Activated gamma-delta T cell treated with anti-CD3 and anti-CD28 coated beads, Interleukin-2, amount 50 U/mL, for 16 hours (primary cell): ENCODE data around the gene NBPF12.
"Not testable (repeated sequence)": the region's sequence is repeated elsewhere in the genome, so short reads cannot be mapped to it uniquely, and the experiment has no call there.

Source experiments
- DNase-seq: peaks from one replicate; pipeline ENCODE4 v3.0.0-alpha.2; 2020; ENCODE audit warnings: low read depth

NBPF12 gene

DNA sequence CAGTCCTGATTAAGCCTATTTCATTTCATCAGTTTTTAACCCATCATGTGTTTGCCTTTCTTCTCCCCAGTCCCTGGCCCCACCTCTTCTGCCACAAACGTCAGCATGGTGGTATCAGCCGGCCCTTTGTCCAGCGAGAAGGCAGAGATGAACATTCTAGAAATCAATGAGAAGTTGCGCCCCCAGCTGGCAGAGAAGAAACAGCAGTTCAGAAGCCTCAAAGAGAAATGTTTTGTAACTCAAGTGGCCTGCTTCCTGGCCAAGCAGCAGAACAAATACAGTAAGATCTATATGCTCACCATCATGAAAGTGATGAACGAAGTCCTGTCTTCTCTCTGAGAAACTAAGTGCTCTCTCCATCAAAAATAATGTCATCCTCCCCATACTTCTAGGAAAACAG, 34.6 kb downstream of the NBPF12 start:
- not testable (repeated sequence) for DNase-seq

DNA sequence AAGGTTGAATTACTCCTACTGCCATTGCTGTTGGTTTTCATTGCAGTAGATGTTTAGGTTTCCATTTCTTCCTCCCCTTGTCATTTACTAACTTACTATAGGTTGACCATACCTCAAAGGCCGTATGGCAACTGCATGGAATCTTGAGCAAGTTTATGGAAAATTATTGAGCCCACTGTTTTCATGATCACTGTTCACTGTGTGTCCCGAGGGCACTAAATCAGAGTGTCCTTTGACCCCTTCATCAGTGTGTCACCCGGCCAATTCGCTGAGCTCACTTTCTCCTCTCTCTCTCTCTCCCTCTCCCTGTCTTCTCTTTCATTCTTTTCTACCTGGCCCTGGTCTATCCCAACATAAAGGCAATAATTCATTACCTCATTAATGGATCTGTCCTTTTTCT, 47.7 kb downstream of the NBPF12 start:
- DNase-seq = not testable (repeated sequence)

DNA sequence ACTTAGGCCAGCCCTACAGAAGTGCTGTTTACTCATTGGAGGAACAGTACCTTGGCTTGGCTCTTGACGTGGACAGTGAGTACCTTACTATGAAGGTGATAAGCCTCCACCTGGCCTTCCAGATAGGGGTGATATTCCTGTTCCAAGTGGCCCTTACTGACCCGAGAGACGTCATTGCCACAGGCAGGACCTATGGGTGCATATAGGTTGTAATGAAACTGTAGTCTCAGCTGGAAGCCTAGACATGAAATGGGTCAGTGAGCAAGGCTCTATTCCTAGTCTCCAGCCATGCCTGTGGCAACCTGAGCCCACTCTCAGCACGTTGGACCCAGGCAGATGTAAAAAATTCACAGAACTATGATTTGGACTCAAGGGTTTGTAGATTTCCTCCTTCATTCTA, 48.3 kb downstream of the NBPF12 start:
- DNase-seq = not testable (repeated sequence)

DNA sequence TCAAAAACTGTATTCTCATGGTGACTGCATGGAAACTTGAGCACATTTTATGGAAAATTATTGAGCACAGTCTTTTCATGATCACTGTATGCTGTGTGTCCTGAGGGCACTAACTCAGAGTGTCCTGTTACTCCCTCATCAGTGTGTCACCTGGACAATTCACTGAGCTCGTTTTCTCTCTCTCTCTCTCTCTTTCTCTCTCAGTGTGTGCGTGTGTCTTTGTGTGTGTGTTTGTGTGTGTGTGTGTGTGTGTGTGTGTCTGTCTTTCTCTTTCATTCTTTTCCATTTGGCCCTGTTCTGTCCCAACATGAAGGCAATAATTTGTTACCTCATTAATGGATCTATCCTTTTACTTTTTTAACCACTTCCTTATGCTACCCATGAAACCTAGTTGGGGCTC, 49.4 kb downstream of the NBPF12 start:
- DNase-seq = not testable (repeated sequence)

DNA sequence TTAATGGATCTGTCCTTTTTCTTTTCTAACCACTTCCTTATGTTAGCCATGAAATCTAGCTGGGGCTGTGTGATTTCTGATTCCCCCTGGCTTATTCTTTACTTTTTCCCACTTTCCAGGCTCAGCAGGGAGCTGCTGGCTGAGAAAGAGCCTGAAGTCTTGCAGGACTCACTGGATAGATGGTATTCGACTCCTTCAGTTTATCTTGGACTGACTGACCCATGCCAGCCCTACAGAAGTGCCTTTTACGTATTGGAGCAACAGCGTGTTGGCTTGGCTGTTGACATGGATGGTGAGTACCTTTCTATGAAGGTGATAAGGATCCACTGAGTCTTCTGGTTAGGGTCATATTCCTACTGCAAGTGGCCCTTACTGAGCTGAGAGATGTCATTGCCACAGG, 51.3 kb downstream of the NBPF12 start:
- not testable (repeated sequence) for DNase-seq

DNA sequence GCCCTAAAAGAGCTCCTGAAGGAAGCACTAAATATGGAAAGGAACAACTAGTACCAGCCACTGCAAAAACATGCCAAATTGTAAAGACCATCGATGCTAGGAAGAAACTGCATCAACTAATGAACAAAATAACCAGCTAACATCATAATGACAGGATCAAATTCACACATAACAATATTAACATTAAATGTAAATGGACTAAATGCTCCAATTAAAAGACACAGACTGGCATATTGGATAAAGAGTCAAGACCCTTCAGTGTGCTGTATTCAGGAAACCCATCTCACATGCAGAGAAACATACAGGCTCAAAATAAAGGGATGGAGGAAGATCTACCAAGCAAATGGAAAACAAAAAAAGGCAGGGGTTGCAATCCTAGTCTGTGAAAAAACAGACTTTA, 70.4 kb downstream of the NBPF12 start:
- DNase-seq = not testable (repeated sequence)

DNA sequence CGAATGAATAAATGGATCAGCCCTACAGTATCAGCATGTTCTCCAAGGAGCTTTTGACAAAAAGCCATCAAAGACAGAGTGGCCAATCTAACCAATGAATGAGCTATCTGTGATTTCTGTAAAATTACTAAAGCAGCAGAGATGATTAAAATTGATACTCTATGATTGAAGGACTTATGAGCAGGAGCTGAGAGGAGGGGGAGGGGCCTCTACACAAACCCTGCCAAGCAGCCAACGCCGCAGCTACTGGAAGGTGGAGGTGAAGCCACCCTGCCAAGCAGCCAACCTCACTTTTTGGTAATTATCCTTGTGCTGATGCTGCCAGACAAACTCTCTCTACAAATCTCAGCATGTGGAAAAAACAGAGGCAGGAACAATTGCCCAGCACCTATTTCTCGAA, 88.9 kb downstream of the NBPF12 start:
- not testable (repeated sequence) for DNase-seq

DNA sequence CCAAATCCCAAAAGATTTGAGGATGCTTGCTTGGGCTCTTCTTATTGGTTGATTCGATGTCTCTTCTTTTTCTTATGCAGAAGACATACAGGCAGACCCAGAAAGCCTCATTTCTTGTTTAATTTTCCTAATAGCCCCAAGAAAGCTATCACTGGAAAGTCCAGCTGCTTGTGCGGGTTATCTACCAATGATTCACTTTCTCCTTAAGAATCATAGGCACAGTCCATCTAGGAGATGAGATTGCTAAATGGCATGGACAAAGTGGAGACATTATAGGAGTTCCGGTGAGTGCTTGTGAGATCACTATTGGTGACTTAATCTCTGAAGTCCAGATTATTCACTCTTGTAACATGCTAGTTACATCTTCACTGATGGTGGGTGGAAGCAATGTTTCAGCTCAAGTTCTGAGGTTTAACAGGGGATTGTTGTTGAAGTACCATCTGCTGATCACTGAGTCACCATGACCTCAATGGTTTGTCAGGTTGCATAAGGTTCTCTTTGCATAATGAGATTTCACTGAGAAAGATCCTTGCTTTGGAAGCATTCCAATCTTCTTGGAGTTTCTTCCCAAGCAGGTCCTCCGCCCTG, 92.0 kb downstream of the NBPF12 start:
- DNase-seq = not testable (repeated sequence)

DNA sequence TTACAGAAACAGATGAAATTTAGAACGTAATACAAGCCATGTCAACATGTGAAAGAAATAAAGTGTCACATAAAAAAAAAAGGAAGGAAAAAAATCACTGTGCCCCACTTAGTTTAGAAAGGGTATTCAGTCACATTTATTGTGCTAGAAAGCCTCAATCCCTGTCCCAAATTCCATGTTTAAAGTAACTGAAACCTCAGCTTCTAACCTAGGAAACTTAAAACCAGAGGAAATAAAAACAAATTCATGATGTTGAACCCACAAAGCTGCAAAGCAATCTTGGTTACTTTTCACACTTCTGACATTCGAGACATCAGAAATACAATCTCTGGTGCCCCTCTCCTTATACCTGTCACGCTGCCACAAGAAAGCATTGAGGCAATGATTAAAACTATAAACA, 101.8 kb downstream of the NBPF12 start:
- no peak for DNase-seq

DNA sequence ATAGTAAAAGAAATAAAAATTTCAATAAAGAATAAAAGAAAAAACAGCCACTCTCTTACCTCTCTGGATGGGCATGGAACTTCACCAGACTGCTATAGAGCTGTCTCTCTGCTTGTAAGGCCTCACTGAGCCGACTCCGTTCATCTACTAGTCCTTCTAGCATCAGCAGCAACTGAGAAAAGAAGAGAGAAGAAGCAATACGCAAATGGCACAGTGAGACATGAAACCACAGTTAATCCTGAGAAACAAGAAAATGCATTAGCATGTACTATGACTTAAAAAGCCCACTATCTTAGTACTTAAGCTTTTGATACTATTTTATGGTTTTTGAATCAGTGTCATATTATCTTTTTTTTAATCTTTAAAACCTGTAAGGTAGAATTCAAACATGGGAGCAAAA, 104.8 kb downstream of the NBPF12 start:
- DNase-seq = not testable (repeated sequence)

DNA sequence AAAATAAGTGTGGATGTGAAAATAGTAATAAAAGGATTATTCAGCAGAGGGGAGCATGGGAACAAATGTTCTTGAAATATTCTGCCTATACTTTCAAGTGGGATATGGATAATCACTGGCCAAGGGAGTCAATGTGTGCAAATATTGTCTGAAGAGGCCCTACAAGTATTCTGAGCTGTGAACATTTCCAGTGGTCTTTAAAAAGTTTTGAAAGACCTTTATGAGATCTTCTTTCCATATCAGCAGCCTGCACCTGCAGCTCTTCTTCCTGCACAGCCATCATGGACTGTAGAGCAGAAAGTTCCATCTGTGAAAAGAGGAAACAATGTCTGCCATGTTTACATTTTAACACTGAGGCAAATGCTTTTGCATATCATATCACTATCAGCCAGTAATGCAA, 106.4 kb downstream of the NBPF12 start:
- DNase-seq = not testable (repeated sequence)
